Measurements from ENCODE around the gene HMGN4.
A peak's percentile ranks its signal among the peaks of the same experiment; 100 is the strongest.
"Not testable (repeated sequence)": the region's sequence is repeated elsewhere in the genome, so short reads cannot be mapped to it uniquely, and the experiment has no call there.

HMGN4 gene

GRCh38 chr6:26537846-26538571 is at the start of gene HMGN4:
HMGN4 (plus strand) TSS chr6:26538366; CDS start chr6:26545207, 6,841 bp downstream.
- DNase-seq, result peak; percentile 83

GRCh38 chr6:26489996-26490964 is 47.9 kb upstream of the HMGN4 start:
- no peak for DNase-seq

- no peak for DNase-seq
These were observed 46.6 kb upstream of the HMGN4 start for GRCh38 chr6:26491604-26492003.

GRCh38 chr6:26493258-26493657 is 44.9 kb upstream of the HMGN4 start:
- DNase-seq, result no peak

- DNase-seq, result no peak
These were observed 44.0 kb upstream of the HMGN4 start for GRCh38 chr6:26494117-26494516.

GRCh38 chr6:26495281-26495680 is 42.9 kb upstream of the HMGN4 start:
- no peak for DNase-seq

GRCh38 chr6:26497610-26498009 is 40.6 kb upstream of the HMGN4 start:
- DNase-seq, result no peak

- no peak for DNase-seq
These were observed 38.1 kb upstream of the HMGN4 start, which contains the start of gene BTN1A1 for GRCh38 chr6:26500102-26500501. BTN1A1 (plus strand) TSS chr6:26500303; CDS start chr6:26501287, 984 bp downstream.

GRCh38 chr6:26501482-26501986 is 36.6 kb upstream of the HMGN4 start:
- DNase-seq, result no peak

- DNase-seq, result no peak
These were observed 36.0 kb upstream of the HMGN4 start for GRCh38 chr6:26502165-26502564.

GRCh38 chr6:26502626-26503025 is 35.5 kb upstream of the HMGN4 start:
- DNase-seq, result no peak

GRCh38 chr6:26507658-26508057 is 30.5 kb upstream of the HMGN4 start:
- no peak for DNase-seq

- DNase-seq, result not testable (repeated sequence)
These were observed 27.1 kb upstream of the HMGN4 start for GRCh38 chr6:26511033-26511432.

GRCh38 chr6:26514984-26515383 is 23.2 kb upstream of the HMGN4 start:
- DNase-seq, result no peak

- DNase-seq, result no peak
These were observed 21.4 kb upstream of the HMGN4 start for GRCh38 chr6:26516481-26517427.

- DNase-seq, result no peak
These were observed 18.8 kb upstream of the HMGN4 start for GRCh38 chr6:26519359-26519758.

- no peak for DNase-seq
These were observed 17.8 kb upstream of the HMGN4 start for GRCh38 chr6:26520237-26520849.

GRCh38 chr6:26520850-26521599 is 17.1 kb upstream of the HMGN4 start:
- peak; percentile 79 for DNase-seq

- DNase-seq, result peak; percentile 49
These were observed 16.4 kb upstream of the HMGN4 start for GRCh38 chr6:26521600-26522391.

Measured in NCI-H774 (cell line).